Prostate gland (tissue), 2 donors: ENCODE results near the gene MS4A8. TPM values are rescaled to one million over a fixed set of nuclear protein-coding genes. Genes with fewer than 3 reads are reported as not detected.
"Not testable (repeated sequence)": the region's sequence is repeated elsewhere in the genome, so short reads cannot be mapped to it uniquely, and the experiment has no call there.

Experiments used
- DNase-seq: peaks from one replicate; pipeline ENCODE4 v3.0.0-alpha.2; 2019; ENCODE audit warnings: low spot score
- H3K27ac ChIP-seq, 2 donors: fragments of 200-600 bp; sonication (generic); 2 replicates each; pipeline ENCODE4 v1.5.1; 2017 to 2019
- H3K27me3 ChIP-seq: fragments of 200-600 bp; sonication (generic); replicated peaks from 2 replicates; pipeline ENCODE4 v1.5.1; 2019; ENCODE audit not compliant: insufficient read depth
- H3K36me3 ChIP-seq, 2 donors: fragments of 200-600 bp; sonication (generic); 1 replicate in 1 of 2; 2 replicates in 1 of 2; pipeline versions ENCODE4 v1.5.1 to v1.8.1; 2017 to 2019
- H3K4me1 ChIP-seq: fragments of 200-600 bp; sonication (generic); replicated peaks from 2 replicates; pipeline ENCODE4 v1.5.1; 2019
- H3K4me3 ChIP-seq, 2 donors: fragments of 200-600 bp; sonication (generic); 2 replicates each; pipeline ENCODE4 v1.5.1; 2017 to 2019
- H3K9me3 ChIP-seq: fragments of 200-600 bp; sonication (generic); 2 replicates; pipeline ENCODE4 v1.5.1; 2017
- POLR2A ChIP-seq: fragments of 450-650 bp; IDR thresholded peaks from one replicate; pipeline ENCODE4 v1.6.1; 2016; ENCODE audit warnings: antibody characterized with exemption, mild to moderate bottlenecking
- POLR2AphosphoS5 ChIP-seq: sonication (generic); formaldehyde crosslinking; IDR thresholded peaks from one replicate; pipeline ENCODE4 v1.6.1; 2017; ENCODE audit warnings: antibody characterized with exemption
- WGBS: methylation state at CpG from one replicate; pipeline ENCODE4 v1.1.5; 2018; 5-methylcytosine and 5-hydroxymethylcytosine counted together
- intact Hi-C: fragments of 100-400 bp; cut with DNase I; formaldehyde crosslinking; loops from one replicate; pipeline ENCODE4 v1.14.2; 2022
- total RNA-seq, 2 donors: library from RNA; depleted of rRNA; stranded (reverse); fragments of >200 nt; gene quantifications; one replicate each; pipeline ENCODE4 v1.1.0, GENCODE V29; 2016
- TF ChIP-seq, protein P1 (sequence below), 4 experiments: fragments of 200-600 bp in 2 of 4; fragments of 450-650 bp in 2 of 4; sonication (generic) in 2 of 4; IDR thresholded peaks; 1 replicate in 3 of 4; 2 replicates in 1 of 4; pipeline ENCODE4 v1.5.1; 2016 to 2019; ENCODE audit warnings: antibody characterized with exemption in 4 of 4, mild to moderate bottlenecking in 2 of 4, moderate library complexity in 2 of 4

MS4A8 gene, protein sequence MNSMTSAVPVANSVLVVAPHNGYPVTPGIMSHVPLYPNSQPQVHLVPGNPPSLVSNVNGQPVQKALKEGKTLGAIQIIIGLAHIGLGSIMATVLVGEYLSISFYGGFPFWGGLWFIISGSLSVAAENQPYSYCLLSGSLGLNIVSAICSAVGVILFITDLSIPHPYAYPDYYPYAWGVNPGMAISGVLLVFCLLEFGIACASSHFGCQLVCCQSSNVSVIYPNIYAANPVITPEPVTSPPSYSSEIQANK
- 1 to 10 TPM in 1 of 2 donors, under 1 TPM in 1; 0.68 to 1.1 TPM for total RNA-seq

GRCh38 chr11:60699284-60699691 lies at the start of gene MS4A8:
TSS of gene MS4A8 (plus strand) at chr11:60699612. CDS start at chr11:60700861, 1,249 bp downstream.
- Histone ChIP-seq H3K36me3 (no peaks in the 10 kb centered on the region), H3K4me1 (no peaks in the 10 kb centered on the region), H3K9me3 (no peaks in the 10 kb centered on the region), H3K4me3 (no peak within 1 kb of the TSS), H3K27me3 (no peaks in the 10 kb centered on the region), H3K27ac (no peak within 1 kb of the TSS)
- WGBS: 8% methylated on average over 2 of the region's 2 CpGs
- TF ChIP-seq POLR2A (no peak), POLR2AphosphoS5 (no peak)
- TF ChIP-seq, protein P1, sequence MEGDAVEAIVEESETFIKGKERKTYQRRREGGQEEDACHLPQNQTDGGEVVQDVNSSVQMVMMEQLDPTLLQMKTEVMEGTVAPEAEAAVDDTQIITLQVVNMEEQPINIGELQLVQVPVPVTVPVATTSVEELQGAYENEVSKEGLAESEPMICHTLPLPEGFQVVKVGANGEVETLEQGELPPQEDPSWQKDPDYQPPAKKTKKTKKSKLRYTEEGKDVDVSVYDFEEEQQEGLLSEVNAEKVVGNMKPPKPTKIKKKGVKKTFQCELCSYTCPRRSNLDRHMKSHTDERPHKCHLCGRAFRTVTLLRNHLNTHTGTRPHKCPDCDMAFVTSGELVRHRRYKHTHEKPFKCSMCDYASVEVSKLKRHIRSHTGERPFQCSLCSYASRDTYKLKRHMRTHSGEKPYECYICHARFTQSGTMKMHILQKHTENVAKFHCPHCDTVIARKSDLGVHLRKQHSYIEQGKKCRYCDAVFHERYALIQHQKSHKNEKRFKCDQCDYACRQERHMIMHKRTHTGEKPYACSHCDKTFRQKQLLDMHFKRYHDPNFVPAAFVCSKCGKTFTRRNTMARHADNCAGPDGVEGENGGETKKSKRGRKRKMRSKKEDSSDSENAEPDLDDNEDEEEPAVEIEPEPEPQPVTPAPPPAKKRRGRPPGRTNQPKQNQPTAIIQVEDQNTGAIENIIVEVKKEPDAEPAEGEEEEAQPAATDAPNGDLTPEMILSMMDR (IDR thresholded peaks at IDR 0.05): no peak
- DNase-seq: no peak
- intact Hi-C loops: no loop called here

DNA sequence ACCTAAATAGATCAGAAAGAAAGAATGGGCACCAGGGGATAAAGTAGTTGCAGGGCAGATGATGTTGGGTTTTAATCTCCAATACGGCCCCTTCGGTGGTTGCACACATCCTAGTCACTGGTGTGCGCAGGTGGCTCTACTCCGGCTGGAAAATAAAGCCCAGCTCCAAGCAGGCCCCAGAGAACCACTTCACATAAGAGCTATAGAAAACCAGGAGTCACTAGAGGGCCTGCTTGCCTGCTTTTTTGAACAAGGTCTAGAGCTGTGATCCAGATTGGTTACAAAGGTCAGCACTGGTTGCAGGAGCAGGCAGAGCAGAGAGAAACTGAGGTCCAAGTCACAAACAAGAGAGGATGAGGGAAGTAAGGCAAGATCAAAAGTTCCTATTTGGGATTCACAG lies 41.5 kb upstream of the MS4A8 start:
- Histone ChIP-seq H3K9me3 (no peaks in the 10 kb centered on the region), H3K27ac (peak overlapping the region; percentile 75 to 80), H3K36me3 (no peaks in the 10 kb centered on the region), H3K27me3 (no peaks in the 10 kb centered on the region), H3K4me3 (no peak overlapping the region), H3K4me1 (peaks cover 4% of the 10 kb centered on the region)
- whole genome bisulfite sequencing: 88% methylated on average over 4 of the region's 4 CpGs
- DNase-seq: no peak
- TF ChIP-seq POLR2AphosphoS5: no peak
- TF ChIP-seq, protein P1 (IDR thresholded peaks at IDR 0.05): no peak
- TF ChIP-seq POLR2A: no peak
- intact Hi-C loops: no loop called here

DNA sequence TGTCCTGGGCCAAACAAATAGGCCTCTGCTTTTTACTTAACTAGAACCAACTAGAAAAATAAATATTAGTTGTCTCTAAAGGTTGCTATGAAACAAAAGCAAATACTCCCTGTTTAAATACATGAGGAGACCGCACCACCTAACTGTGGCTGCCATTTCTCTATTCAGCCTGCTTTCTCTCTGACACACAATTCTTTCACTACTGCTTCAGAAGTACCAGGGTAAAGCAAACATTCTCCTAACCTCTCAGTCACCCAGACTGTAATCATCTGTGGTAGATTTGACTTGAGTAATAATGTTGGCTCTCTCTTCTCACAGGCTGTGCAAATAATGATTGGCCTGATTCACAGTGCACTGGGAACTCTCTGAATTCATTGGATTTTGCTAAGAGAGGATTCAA lies 41.0 kb upstream of the MS4A8 start:
- 65% methylated on average over 1 of the region's 1 CpG for WGBS
- DNase-seq: peak; percentile 22
- peak; percentile 64 for TF ChIP-seq POLR2AphosphoS5
- TF ChIP-seq POLR2A: no peak
- Histone ChIP-seq H3K9me3 (no peaks in the 10 kb centered on the region), H3K36me3 (no peaks in the 10 kb centered on the region), H3K27me3 (no peaks in the 10 kb centered on the region), H3K4me3 (no peak overlapping the region), H3K27ac (peak overlapping the region; percentile 75 to 80), H3K4me1 (peaks cover 4% of the 10 kb centered on the region)
- intact Hi-C loops: no loop called here

GRCh38 chr11:60672255-60672654 lies 27.2 kb upstream of the MS4A8 start:
- no peak for DNase-seq
- intact Hi-C loops: no loop called here
- Histone ChIP-seq H3K36me3 (no peaks in the 10 kb centered on the region), H3K27me3 (no peaks in the 10 kb centered on the region), H3K4me3 (no peak overlapping the region), H3K27ac (no peak overlapping the region), H3K9me3 (no peaks in the 10 kb centered on the region), H3K4me1 (no peaks in the 10 kb centered on the region)
- 87% methylated on average over 3 of the region's 3 CpGs for WGBS
- TF ChIP-seq POLR2AphosphoS5 (no peak), POLR2A (no peak)
- TF ChIP-seq, protein P1 (IDR thresholded peaks at IDR 0.05): no peak

DNA sequence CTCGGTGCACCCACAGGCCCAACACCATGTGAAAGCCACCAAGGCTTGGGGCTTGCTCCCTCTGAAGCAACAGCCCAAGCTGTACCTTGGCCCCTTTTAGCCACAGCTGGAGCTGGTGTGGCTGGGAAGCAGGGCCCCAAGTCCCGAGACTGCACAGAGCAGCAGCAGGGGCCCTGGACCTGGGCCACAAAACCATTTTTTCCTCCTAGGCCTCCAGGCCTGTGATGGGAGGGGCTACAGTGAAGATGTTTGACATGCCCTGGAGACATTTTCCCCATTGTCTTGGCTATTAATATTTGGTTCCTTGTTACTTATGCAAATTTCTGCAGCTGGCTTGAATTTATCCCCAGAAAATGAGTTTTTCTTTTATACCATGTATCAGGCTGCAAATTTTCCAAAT lies 21.2 kb upstream of the MS4A8 start:
- H3K27ac ChIP-seq, H3K36me3 ChIP-seq, H3K4me1 ChIP-seq, H3K9me3 ChIP-seq, DNase-seq, intact Hi-C loops, H3K4me3 ChIP-seq, H3K27me3 ChIP-seq: not testable (repeated sequence)
- 96% methylated on average over 2 of the region's 2 CpGs for WGBS

DNA sequence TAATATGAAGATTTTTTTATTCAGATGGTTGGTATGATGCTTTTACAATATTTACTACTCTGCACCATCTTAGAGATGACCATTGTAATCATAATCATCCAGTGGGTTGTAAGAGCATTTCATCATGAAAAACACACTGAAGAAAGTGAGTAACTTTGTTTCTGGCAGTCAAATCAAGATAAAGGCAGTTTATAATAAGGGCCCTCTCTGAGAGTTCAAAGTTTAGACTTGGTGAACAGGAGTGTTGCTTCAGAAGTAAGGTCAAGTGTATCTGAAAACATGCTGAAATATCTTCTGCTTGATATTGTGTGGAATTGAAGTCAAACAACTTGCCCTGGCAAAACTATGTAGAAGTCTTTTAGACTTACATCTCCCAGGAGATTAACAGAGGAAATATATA lies 19.5 kb upstream of the MS4A8 start:
- Histone ChIP-seq H3K9me3 (no peaks in the 10 kb centered on the region), H3K36me3 (no peaks in the 10 kb centered on the region), H3K4me1 (no peaks in the 10 kb centered on the region), H3K4me3 (no peak overlapping the region), H3K27me3 (no peaks in the 10 kb centered on the region), H3K27ac (no peak overlapping the region)
- no peak for DNase-seq
- no peak for TF ChIP-seq POLR2A
- intact Hi-C loops: no loop called here
